ENCODE data around the gene DIRAS1. TPM values are rescaled to one million over a fixed set of nuclear protein-coding genes. Genes with fewer than 3 reads are reported as not detected.
"Not testable (repeated sequence)": the region's sequence is repeated elsewhere in the genome, so short reads cannot be mapped to it uniquely, and the experiment has no call there.

DIRAS1 gene
- total RNA-seq, 1 donor from 2014 or later, result 0.10 TPM

DNA sequence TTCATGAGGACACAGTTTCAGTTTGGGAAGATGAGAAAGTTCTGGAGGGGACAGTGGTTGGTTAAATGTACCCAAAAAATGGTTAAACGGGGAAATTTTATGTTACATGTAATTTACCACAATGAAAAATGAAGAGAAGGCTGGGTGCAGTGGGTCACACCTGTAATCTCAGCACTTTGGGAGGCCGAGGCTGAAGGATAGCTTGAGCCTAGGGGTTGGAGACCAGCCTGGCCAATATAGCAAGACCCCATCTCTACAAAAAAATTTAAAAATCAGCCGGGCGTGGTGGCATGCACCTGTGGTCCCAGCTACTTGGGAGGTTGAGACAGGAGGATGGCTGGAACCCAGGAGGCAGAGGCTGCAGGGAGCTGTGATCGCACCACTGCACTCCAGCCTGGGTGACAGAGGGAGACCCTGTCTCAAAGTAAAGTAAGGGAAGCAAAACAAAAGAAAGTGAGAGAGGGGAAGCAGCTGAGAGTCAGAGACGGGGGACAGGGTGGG lies 35.9 kb downstream of the DIRAS1 start:
- no peak for ATAC-seq
- no peak for DNase-seq (ENCODE audit: low spot score)

DNA sequence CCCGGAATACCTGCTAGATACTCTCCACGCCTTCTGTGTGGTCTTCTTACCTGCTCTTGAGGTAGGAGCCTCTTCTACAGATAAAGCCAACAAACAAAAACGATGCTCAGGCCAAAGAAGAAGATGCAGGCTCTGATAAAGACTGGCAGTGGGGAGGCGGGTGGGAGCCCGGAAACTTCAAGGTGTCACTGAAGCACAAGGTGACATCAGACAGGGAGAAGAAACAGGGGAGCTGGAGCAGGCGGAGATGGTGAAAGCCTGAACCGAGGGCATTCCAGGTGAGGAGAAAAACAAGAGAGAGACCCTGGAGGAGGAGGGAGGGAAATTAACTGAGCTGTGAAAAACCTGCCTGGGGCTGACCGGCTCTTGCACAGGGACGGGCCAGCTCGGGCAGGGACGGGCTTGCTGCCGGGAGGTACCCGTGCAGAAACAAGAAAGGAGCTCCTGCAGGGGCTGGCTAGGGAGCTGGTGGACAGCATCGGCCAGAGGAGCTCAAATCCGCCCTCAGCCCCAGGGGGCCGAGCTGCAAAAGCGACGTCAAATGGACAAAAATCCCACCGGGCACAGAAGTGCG lies 37.7 kb downstream of the DIRAS1 start:
- ATAC-seq (no peak), DNase-seq (ENCODE audit: low spot score) (no peak)

- DNase-seq (ENCODE audit: low spot score) (no peak), ATAC-seq (no peak)
Observed at GRCh38 chr19:2680808-2681207, 40.4 kb downstream of the DIRAS1 start.

GRCh38 chr19:2679439-2679838 lies 41.7 kb downstream of the DIRAS1 start:
- DNase-seq (ENCODE audit: low spot score) (no peak), ATAC-seq (no peak)

GRCh38 chr19:2678948-2679347 lies 42.2 kb downstream of the DIRAS1 start:
- DNase-seq (ENCODE audit: low spot score); ATAC-seq: not testable (repeated sequence)

GRCh38 chr19:2678044-2678671 lies 43.0 kb downstream of the DIRAS1 start:
- ATAC-seq, result peak; percentile 26
- no peak for DNase-seq (ENCODE audit: low spot score)

GRCh38 chr19:2676823-2677222 lies 44.3 kb downstream of the DIRAS1 start:
- ATAC-seq, result no peak

DNA sequence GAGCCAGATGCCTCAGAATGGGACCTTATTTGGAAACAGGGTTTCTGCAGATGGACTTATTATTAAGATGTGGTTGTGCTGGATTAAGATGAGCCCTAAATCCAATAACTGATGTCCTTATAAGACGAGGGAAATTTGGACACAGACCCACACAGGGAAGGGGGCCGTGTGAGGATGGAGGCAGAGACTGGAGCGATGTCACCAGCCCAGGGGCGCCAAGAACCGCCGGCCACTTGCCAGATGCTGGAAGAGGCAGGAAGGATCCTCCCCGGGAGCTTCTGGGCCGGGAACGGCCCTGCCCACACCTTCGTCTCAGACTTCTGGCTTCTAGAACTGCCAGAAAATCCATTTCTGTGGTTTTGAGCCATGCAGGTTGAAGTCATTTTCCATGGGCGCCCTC lies 45.3 kb downstream of the DIRAS1 start:
- no peak for DNase-seq (ENCODE audit: low spot score)
- ATAC-seq, result no peak

More at GRCh38 chr19:2676823-2677222, 44.3 kb downstream of the DIRAS1 start:
- no peak for DNase-seq (ENCODE audit: low spot score)

- no peak for ATAC-seq
- DNase-seq (ENCODE audit: low spot score), result no peak
Observed at GRCh38 chr19:2670217-2670616, 51.0 kb downstream of the DIRAS1 start.

DNA sequence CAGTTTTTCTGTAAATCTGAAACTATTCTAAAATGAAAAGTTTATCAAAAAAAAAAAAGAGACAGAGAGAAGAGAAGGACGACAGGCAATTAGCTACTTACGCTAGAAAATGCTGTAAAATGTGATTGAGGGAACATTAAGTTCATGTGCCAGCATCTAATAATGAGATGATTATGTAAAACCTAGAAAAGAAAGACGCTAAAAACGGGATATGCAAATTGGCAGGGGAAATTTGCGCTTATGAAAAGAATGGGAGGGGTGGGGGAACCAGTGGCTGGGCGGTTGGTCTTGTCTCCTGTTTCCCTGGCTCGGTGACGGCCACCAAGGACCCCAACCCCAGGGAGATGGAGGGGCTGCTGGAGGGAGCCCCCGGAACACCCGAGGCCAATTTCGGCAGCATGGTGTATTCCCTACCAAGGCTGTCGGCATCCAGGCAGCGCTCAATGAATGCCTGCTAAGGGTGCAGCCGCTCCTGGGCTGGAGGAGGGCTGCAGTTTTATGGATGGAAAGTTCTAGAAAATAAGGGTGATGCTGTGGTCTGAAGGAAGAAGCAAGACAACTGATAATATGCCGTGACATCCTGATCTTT lies 52.9 kb downstream of the DIRAS1 start:
- ATAC-seq (no peak), DNase-seq (ENCODE audit: low spot score) (no peak)

- ATAC-seq; DNase-seq (ENCODE audit: low spot score): not testable (repeated sequence)
Observed at GRCh38 chr19:2667349-2667748, 53.8 kb downstream of the DIRAS1 start.

GRCh38 chr19:2666344-2666994 lies 54.7 kb downstream of the DIRAS1 start:
- DNase-seq (ENCODE audit: low spot score) (no peak), ATAC-seq (no peak)

DNA sequence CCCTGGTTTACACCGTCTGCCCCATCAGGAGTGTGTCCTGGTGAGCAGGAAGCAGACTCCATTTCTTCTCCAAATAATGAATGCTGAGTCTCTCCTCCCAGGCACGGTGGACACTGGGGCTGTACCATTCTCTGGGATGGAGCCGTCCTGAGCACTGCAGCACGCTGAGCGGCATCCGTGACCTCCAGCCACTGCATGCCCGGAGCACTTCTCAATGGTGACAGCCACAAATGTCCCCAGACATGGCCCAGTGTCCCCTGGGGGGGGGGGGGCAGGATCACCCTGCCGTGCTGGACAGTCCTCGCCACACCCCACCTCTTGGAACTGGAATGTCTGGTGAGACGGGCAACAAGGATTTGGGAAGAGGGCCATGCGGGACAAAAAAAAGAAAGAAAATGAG lies 56.1 kb downstream of the DIRAS1 start:
- DNase-seq (ENCODE audit: low spot score) (no peak), ATAC-seq (no peak)

Other genes starting within 250 kb of the DIRAS1 start
- 52.1 TPM for gene GADD45B, start 245.2 kb downstream of the DIRAS1 start, total RNA-seq
- 4.0 TPM for gene GNG7, start 18.7 kb downstream of the DIRAS1 start, total RNA-seq
- 18.6 TPM for gene SLC39A3, start 18.6 kb upstream of the DIRAS1 start, total RNA-seq
- 25.7 TPM for gene SGTA, start 61.9 kb upstream of the DIRAS1 start, total RNA-seq
- 33.5 TPM for gene THOP1, start 64.1 kb upstream of the DIRAS1 start, total RNA-seq
- 2.8 TPM for gene ZNF554, start 98.5 kb upstream of the DIRAS1 start, total RNA-seq
- 2.0 TPM for gene ZNF555, start 120.1 kb upstream of the DIRAS1 start, total RNA-seq
- not detected for gene ZNF556, start 146.0 kb upstream of the DIRAS1 start, total RNA-seq
- gene ZNF57, start 179.6 kb upstream of the DIRAS1 start, total RNA-seq, result 1.2 TPM
- gene ZNF77, start 223.6 kb upstream of the DIRAS1 start, total RNA-seq, result 1.4 TPM

All from left lobe of liver (tissue), 2 donors.